CD4-positive, alpha-beta T cell treated with Interleukin-4 for 1 hour (primary cell): ENCODE data around the gene SOWAHA.

Source experiments
- DNase-seq, 2 donors: peaks; one replicate each; pipeline ENCODE4 v3.0.0-alpha.2; 2020 to 2022

The SOWAHA gene

GRCh38 chr5:132856011-132856410 is 42.9 kb downstream of the SOWAHA start:
- no peak for DNase-seq

- no peak for DNase-seq
Observed at GRCh38 chr5:132859889-132860437, 46.9 kb downstream of the SOWAHA start.

GRCh38 chr5:132860742-132861141 is 47.6 kb downstream of the SOWAHA start:
- DNase-seq, result no peak

- DNase-seq, result no peak
Observed at GRCh38 chr5:132865668-132866341, 52.7 kb downstream of the SOWAHA start.
